ENCODE measurements around the gene PLCXD3.

PLCXD3 gene

DNA sequence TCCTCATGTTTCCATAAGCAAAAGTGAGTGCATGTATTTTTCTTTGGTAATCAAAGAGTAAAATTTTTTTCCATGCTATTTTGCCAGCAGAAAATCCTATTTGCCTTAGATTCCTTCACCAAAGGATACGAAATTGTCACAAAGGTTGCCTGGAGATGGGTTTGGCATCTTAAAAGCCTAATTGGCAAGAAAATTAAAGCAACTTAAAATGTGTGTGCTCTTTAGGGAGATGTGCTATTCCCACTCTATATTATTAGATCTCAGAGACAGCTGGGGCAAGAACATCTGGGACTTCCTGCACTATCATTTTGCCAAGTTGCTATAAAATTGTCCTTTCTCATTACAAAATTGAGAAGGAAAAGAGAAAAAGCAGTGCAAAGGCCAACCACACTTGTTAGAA, 146.1 kb downstream of the PLCXD3 start:
- H3K4me3 ChIP-seq (ENCODE audit: low read depth, low read length), result no peak overlapping the region
- TF ChIP-seq CTCF (IDR thresholded peaks at IDR 0.05; ENCODE audit: borderline replicate concordance, insufficient read depth, low read depth, low read length), result no peak

DNA sequence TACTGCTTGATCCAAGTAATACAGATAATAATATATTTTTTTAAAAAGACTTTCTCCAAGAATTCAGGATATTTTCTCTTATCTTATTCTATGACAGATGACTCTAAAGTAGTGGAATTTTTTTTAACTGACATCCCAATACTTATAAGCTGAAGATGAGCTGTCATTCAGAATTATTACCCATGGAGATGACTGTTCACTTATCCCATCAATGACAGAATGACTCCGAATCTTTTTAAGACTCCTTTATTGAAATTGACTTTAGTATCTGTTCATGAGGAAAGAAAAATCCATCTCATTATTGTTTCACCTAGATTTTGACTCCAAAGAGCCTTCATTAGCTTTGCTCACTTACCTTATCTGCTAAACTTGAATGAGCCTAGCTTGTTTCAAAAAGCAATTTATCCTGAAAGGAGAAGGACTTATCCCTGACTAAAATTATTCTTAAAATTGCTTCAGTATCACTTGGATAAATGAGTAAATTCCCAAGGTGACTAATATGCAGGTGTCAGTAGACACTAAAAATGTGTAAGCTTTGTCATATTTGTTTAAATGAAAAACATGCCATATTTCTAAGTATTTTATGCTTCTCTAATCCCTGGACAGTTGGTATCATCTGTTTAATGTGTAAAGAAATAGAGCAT, 146.9 kb downstream of the PLCXD3 start:
- no peak for TF ChIP-seq CTCF (IDR thresholded peaks at IDR 0.05; ENCODE audit: borderline replicate concordance, insufficient read depth, low read depth, low read length)
- H3K4me3 ChIP-seq (ENCODE audit: low read depth, low read length), result no peak overlapping the region

GRCh38 chr5:41356786-41357185, 153.6 kb downstream of the PLCXD3 start:
- TF ChIP-seq CTCF (IDR thresholded peaks at IDR 0.05; ENCODE audit: borderline replicate concordance, insufficient read depth, low read depth, low read length), result no peak
- H3K4me3 ChIP-seq (ENCODE audit: low read depth, low read length), result no peak overlapping the region

DNA sequence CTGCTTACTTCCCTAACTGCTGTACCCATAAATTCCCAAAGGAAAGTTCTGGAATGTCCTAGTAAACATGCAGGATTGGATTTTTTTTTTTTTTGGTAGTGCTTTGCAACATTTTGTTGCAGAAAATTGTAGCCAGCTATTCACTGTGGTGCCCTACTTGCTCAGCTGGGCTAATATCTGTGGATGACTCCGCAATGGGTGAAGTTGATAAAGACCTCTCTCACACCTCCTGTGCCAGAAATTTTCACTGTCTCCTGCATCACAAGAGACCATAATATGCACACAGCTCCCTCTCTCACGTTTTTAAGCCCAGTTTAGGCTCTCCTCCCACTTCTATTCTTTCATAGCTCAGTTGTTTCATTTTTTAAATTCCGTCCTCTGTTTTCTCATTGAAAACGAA, 160.6 kb downstream of the PLCXD3 start:
- no peak for TF ChIP-seq CTCF (IDR thresholded peaks at IDR 0.05; ENCODE audit: borderline replicate concordance, insufficient read depth, low read depth, low read length)
- H3K4me3 ChIP-seq (ENCODE audit: low read depth, low read length), result no peak overlapping the region

DNA sequence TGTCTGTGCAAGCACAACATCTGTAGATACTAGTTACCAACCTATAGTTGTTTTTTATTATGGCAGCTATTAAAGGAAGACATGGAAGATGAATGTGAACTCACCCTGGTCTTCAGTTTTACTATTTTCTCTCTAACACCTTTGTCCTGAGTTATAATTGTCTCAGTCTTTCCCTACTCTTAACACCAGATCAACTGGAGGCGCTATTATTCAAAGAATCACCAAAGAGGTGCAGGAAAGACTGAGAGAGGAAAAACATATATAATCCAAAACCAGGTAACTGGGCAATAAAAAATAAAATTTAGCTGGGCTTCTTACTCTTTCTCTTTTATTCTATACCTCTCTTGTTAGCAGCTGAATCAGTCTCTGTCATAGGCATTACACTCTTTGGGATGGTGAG, 162.8 kb downstream of the PLCXD3 start:
- H3K4me3 ChIP-seq (ENCODE audit: low read depth, low read length), result no peak overlapping the region
- TF ChIP-seq CTCF (IDR thresholded peaks at IDR 0.05; ENCODE audit: borderline replicate concordance, insufficient read depth, low read depth, low read length), result no peak

- no peak for TF ChIP-seq CTCF (IDR thresholded peaks at IDR 0.05; ENCODE audit: borderline replicate concordance, insufficient read depth, low read depth, low read length)
- no peak overlapping the region for H3K4me3 ChIP-seq (ENCODE audit: low read depth, low read length)
These were observed 163.8 kb downstream of the PLCXD3 start for GRCh38 chr5:41346609-41347008.

GRCh38 chr5:41345295-41345694, 165.1 kb downstream of the PLCXD3 start:
- H3K4me3 ChIP-seq (ENCODE audit: low read depth, low read length), result no peak overlapping the region
- TF ChIP-seq CTCF (IDR thresholded peaks at IDR 0.05; ENCODE audit: borderline replicate concordance, insufficient read depth, low read depth, low read length), result no peak

Data from GM12875 (cell line).